ENCODE measurements around the gene FN1.
A peak's percentile ranks its signal among the peaks of the same experiment; 100 is the strongest.

Gene FN1

DNA sequence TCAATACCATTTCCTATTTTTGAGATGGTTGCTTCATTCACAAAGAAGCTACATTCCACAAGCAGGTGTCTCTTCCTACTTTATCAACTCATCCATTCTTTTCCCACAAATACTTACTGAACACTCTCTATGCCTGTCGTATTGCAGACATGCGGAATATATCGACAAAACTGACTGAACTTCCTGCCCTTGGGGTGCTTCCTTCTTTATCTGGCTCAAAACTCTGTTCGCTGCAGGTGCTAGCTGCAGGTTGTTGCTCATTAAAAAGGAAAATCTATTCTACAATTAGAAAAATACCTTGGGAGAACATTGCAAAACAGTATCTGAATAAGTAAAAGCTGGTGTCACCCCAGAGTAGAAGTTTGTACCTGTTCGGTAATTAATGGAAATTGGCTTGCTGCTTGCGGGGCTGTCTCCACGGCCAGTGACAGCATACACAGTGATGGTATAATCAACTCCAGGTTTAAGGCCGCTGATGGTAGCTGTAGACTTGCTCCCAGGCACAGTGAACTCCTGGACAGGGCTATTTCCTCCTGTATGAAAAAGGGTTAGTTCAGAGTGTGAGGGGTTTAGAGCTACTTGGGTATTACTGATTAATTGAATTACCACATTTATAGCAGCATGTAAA, 52.1 kb downstream of the FN1 start:
- no peaks in the 10 kb centered on the region for H3K4me1 ChIP-seq (ENCODE audit: insufficient read depth, low read length)
- H3K27me3 ChIP-seq (ENCODE audit: insufficient read depth, low read length, poor library complexity), result no peaks in the 10 kb centered on the region
- H3K9ac ChIP-seq (ENCODE audit: low read depth, low read length), result no peak overlapping the region
- H3K9me3 ChIP-seq (ENCODE audit: insufficient read depth, low read length, severe bottlenecking), result no peaks in the 10 kb centered on the region
- no peak overlapping the region for H3K4me3 ChIP-seq (ENCODE audit: low read depth in 1 of 2, low read length in 2 of 2)
- no peak for DNase-seq
- H3K4me2 ChIP-seq (ENCODE audit: insufficient read depth, low read length), result no peak overlapping the region
- no peak for TF ChIP-seq EZH2 (IDR thresholded peaks at IDR 0.05; ENCODE audit: borderline replicate concordance, low read depth, low read length, severe bottlenecking)
- TF ChIP-seq, protein P1, sequence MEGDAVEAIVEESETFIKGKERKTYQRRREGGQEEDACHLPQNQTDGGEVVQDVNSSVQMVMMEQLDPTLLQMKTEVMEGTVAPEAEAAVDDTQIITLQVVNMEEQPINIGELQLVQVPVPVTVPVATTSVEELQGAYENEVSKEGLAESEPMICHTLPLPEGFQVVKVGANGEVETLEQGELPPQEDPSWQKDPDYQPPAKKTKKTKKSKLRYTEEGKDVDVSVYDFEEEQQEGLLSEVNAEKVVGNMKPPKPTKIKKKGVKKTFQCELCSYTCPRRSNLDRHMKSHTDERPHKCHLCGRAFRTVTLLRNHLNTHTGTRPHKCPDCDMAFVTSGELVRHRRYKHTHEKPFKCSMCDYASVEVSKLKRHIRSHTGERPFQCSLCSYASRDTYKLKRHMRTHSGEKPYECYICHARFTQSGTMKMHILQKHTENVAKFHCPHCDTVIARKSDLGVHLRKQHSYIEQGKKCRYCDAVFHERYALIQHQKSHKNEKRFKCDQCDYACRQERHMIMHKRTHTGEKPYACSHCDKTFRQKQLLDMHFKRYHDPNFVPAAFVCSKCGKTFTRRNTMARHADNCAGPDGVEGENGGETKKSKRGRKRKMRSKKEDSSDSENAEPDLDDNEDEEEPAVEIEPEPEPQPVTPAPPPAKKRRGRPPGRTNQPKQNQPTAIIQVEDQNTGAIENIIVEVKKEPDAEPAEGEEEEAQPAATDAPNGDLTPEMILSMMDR (IDR thresholded peaks at IDR 0.05; ENCODE audit: borderline replicate concordance, extremely low read depth, low read length, poor library complexity, severe bottlenecking), result no peak
- ATAC-seq (ENCODE audit: insufficient read depth, low read depth), result no peak
- no peaks in the 10 kb centered on the region for H4K20me1 ChIP-seq (ENCODE audit: insufficient read depth, low read length)
- H3K27ac ChIP-seq (ENCODE audit: low read length), result no peak overlapping the region
- H2AFZ ChIP-seq (ENCODE audit: low read depth, low read length), result no peak overlapping the region
- no peaks in the 10 kb centered on the region for H3K79me2 ChIP-seq (ENCODE audit: insufficient read depth, low read length)
- H3K36me3 ChIP-seq (ENCODE audit: insufficient read depth, low read length), result no peaks in the 10 kb centered on the region

DNA sequence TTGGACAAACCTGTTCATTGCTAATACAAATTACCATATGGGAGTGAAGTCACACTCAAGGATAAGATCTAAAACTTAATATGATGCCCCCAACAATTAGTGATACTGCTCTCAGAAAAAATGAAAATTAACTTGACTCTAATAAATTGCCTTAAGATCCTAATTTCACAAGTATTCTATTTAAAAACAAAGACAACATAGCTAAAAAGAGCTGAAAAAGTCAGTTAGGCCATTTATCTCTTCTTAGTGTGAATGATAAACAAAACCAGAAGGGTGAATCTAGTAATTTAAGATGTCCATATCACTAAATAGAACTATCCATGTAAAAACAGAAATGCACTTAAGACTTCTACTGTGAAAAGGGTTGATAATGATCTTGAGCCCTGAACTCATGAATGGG, 53.4 kb downstream of the FN1 start:
- ATAC-seq (ENCODE audit: insufficient read depth, low read depth) (no peak), DNase-seq (no peak)
- H3K27ac ChIP-seq (ENCODE audit: low read length), result no peak overlapping the region
- H3K4me2 ChIP-seq (ENCODE audit: insufficient read depth, low read length), result no peak overlapping the region
- H3K9ac ChIP-seq (ENCODE audit: low read depth, low read length), result no peak overlapping the region
- no peaks in the 10 kb centered on the region for H3K36me3 ChIP-seq (ENCODE audit: insufficient read depth, low read length)
- H3K27me3 ChIP-seq (ENCODE audit: insufficient read depth, low read length, poor library complexity), result no peaks in the 10 kb centered on the region
- H3K4me1 ChIP-seq (ENCODE audit: insufficient read depth, low read length), result no peaks in the 10 kb centered on the region
- H3K79me2 ChIP-seq (ENCODE audit: insufficient read depth, low read length), result no peaks in the 10 kb centered on the region
- no peak for TF ChIP-seq EZH2 (IDR thresholded peaks at IDR 0.05; ENCODE audit: borderline replicate concordance, low read depth, low read length, severe bottlenecking)
- TF ChIP-seq, protein P1 (IDR thresholded peaks at IDR 0.05; ENCODE audit: borderline replicate concordance, extremely low read depth, low read length, poor library complexity, severe bottlenecking), result no peak
- no peak overlapping the region for H2AFZ ChIP-seq (ENCODE audit: low read depth, low read length)
- H4K20me1 ChIP-seq (ENCODE audit: insufficient read depth, low read length), result no peaks in the 10 kb centered on the region
- H3K4me3 ChIP-seq (ENCODE audit: low read depth in 1 of 2, low read length in 2 of 2), result no peak overlapping the region
- no peaks in the 10 kb centered on the region for H3K9me3 ChIP-seq (ENCODE audit: insufficient read depth, low read length, severe bottlenecking)

DNA sequence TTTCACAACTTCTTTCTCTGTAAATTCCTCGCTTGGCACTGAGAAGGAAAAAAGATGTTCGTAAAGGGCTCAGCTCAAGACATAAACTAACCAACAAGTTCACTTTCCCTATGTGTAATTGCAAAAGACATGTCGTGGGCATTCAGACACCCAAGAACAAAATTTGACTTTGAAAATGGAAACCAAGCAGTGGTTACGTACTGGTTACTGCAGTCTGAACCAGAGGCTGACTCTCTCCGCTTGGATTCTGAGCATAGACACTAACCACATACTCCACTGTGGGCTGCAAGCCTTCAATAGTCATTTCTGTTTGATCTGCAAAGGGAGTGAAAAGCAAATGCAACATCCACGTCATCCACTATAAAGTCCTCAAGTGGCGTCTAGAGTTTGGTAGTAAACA, 53.9 kb downstream of the FN1 start:
- H3K4me2 ChIP-seq (ENCODE audit: insufficient read depth, low read length), result no peak overlapping the region
- H3K9ac ChIP-seq (ENCODE audit: low read depth, low read length), result no peak overlapping the region
- DNase-seq (no peak), ATAC-seq (ENCODE audit: insufficient read depth, low read depth) (peak; percentile 45; the same call in 1 of the 3 replicates)
- no peak overlapping the region for H3K4me3 ChIP-seq (ENCODE audit: low read depth in 1 of 2, low read length in 2 of 2)
- H3K27ac ChIP-seq (ENCODE audit: low read length), result no peak overlapping the region
- H3K36me3 ChIP-seq (ENCODE audit: insufficient read depth, low read length), result no peaks in the 10 kb centered on the region
- H3K27me3 ChIP-seq (ENCODE audit: insufficient read depth, low read length, poor library complexity), result no peaks in the 10 kb centered on the region
- H3K79me2 ChIP-seq (ENCODE audit: insufficient read depth, low read length), result no peaks in the 10 kb centered on the region
- TF ChIP-seq, protein P1 (IDR thresholded peaks at IDR 0.05; ENCODE audit: borderline replicate concordance, extremely low read depth, low read length, poor library complexity, severe bottlenecking), result no peak
- no peak for TF ChIP-seq EZH2 (IDR thresholded peaks at IDR 0.05; ENCODE audit: borderline replicate concordance, low read depth, low read length, severe bottlenecking)
- no peaks in the 10 kb centered on the region for H3K4me1 ChIP-seq (ENCODE audit: insufficient read depth, low read length)
- no peak overlapping the region for H2AFZ ChIP-seq (ENCODE audit: low read depth, low read length)
- no peaks in the 10 kb centered on the region for H4K20me1 ChIP-seq (ENCODE audit: insufficient read depth, low read length)
- H3K9me3 ChIP-seq (ENCODE audit: insufficient read depth, low read length, severe bottlenecking), result no peaks in the 10 kb centered on the region
